Superior temporal gyrus (tissue), 1 donor: ENCODE data around the gene DNTT.

Experiments
- DNase-seq: peaks from one replicate; pipeline ENCODE4 v3.0.0-alpha.2; 2016; ENCODE audit errors: extremely low spot score

The DNTT gene

GRCh38 chr10:96342402-96342801 lies 38.2 kb downstream of the DNTT start:
- DNase-seq = no peak

GRCh38 chr10:96344178-96344577 lies 39.9 kb downstream of the DNTT start:
- DNase-seq = no peak

- DNase-seq = no peak
Measured at GRCh38 chr10:96345222-96345621, 41.0 kb downstream of the DNTT start.

GRCh38 chr10:96346295-96346694 lies 42.1 kb downstream of the DNTT start:
- DNase-seq = no peak

GRCh38 chr10:96352027-96352426 lies 47.8 kb downstream of the DNTT start:
- no peak for DNase-seq

- no peak for DNase-seq
Measured at GRCh38 chr10:96352582-96352981, 48.3 kb downstream of the DNTT start.

GRCh38 chr10:96357038-96357620 lies 52.9 kb downstream of the DNTT start:
- peak; percentile 93 for DNase-seq

- DNase-seq = peak; percentile 80
Measured at GRCh38 chr10:96358851-96359540, 54.8 kb downstream of the DNTT start, which contains the start of gene OPALIN. Gene OPALIN (minus strand): TSS chr10:96359002. CDS start chr10:96358896, 106 bp downstream.

GRCh38 chr10:96359616-96360015 lies 55.4 kb downstream of the DNTT start:
- DNase-seq = peak; percentile 67

- DNase-seq = no peak
Measured at GRCh38 chr10:96360331-96360730, 56.1 kb downstream of the DNTT start.

- no peak for DNase-seq
Measured at GRCh38 chr10:96360766-96361165, 56.5 kb downstream of the DNTT start.

GRCh38 chr10:96365571-96365970 lies 61.3 kb downstream of the DNTT start:
- DNase-seq = peak; percentile 74

GRCh38 chr10:96366508-96366907 lies 62.3 kb downstream of the DNTT start:
- DNase-seq = no peak

GRCh38 chr10:96367470-96367869 lies 63.2 kb downstream of the DNTT start:
- DNase-seq = no peak

GRCh38 chr10:96368971-96369370 lies 64.7 kb downstream of the DNTT start:
- no peak for DNase-seq

GRCh38 chr10:96369890-96370583 lies 65.8 kb downstream of the DNTT start:
- DNase-seq = no peak

- peak; percentile 83 for DNase-seq
Measured at GRCh38 chr10:96370584-96371157, 66.4 kb downstream of the DNTT start.

- DNase-seq = no peak
Measured at GRCh38 chr10:96371356-96371755, 67.1 kb downstream of the DNTT start.

- DNase-seq = no peak
Measured at GRCh38 chr10:96374004-96374403, 69.8 kb downstream of the DNTT start.

GRCh38 chr10:96374639-96374984 lies 70.4 kb downstream of the DNTT start:
- no peak for DNase-seq

GRCh38 chr10:96374985-96375830 lies 71.0 kb downstream of the DNTT start:
- peak; percentile 98 for DNase-seq

- DNase-seq = no peak
Measured at GRCh38 chr10:96376483-96376882, 72.2 kb downstream of the DNTT start.
